Neural crest cell (in vitro differentiated cells): ENCODE results near the gene MFSD6L. TPM values are rescaled to one million over a fixed set of nuclear protein-coding genes. Genes with fewer than 3 reads are reported as not detected.

Experiments used
- DNase-seq: peaks from one replicate; pipeline ENCODE4 v3.0.0; 2021; ENCODE audit warnings: low read depth, mixed read lengths, low spot score
- H3K27ac Mint-ChIP-seq: one replicate; pipeline ENCODE4 v1.8.0; 2021; ENCODE audit warnings: mild to moderate bottlenecking, mixed read lengths; ENCODE audit not compliant: unreplicated experiment
- H3K27me3 Mint-ChIP-seq: 2 replicates; pipeline ENCODE4 v1.8.0; 2021; ENCODE audit warnings: low read depth, mild to moderate bottlenecking, mixed read lengths
- H3K36me3 Mint-ChIP-seq: 2 replicates; pipeline ENCODE4 v1.8.0; 2021; ENCODE audit warnings: low read depth, mild to moderate bottlenecking, mixed read lengths
- H3K4me1 Mint-ChIP-seq: 2 replicates; pipeline ENCODE4 v1.8.0; 2021; ENCODE audit warnings: mixed read lengths
- H3K4me3 Mint-ChIP-seq: one replicate; pipeline ENCODE4 v1.8.0; 2021; ENCODE audit warnings: mild to moderate bottlenecking, mixed read lengths
- H3K9me3 Mint-ChIP-seq: 2 replicates; pipeline ENCODE4 v1.8.0; 2021; ENCODE audit warnings: mixed read lengths
- total RNA-seq: library from RNA; stranded (reverse); gene quantifications from 2 replicates; pipeline ENCODE4 v1.2.1, GENCODE V29; 2021
- TF ChIP-seq, protein P1 (sequence below): fragments of 200-600 bp; sonication (generic); conservative IDR thresholded peaks from 2 replicates; pipeline ENCODE4 v1.5.0; 2021; ENCODE audit warnings: antibody characterized with exemption, mild to moderate bottlenecking

Gene MFSD6L
- total RNA-seq, 1 donor from 2014 or later = not detected

DNA sequence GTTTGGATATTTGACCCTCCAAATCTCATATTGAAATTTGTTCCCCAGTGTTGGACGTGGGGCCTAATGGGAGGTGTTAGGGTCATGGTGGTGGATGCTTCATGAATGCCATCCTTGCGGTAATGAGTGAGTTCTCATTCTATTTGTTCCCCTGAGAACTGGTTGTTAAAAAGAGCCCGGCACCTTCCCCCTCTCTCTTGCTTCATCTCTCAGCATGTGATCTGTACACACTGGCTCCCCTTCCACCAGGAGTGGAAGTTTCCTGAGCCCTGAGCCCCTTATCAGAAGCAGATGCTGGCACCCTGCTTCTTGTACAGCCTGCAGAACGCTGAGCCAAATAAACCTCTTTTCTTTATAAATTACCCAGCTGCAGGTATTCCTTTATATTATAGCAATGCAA is 42.7 kb upstream of the MFSD6L start:
- Mint-ChIP-seq H3K27me3 (no peaks in the 10 kb centered on the region), H3K36me3 (no peaks in the 10 kb centered on the region), H3K27ac (no peak overlapping the region), H3K4me3 (no peak overlapping the region), H3K9me3 (peaks cover 10% of the 10 kb centered on the region), H3K4me1 (peaks cover 20% of the 10 kb centered on the region)
- no peak for DNase-seq
- TF ChIP-seq, protein P1, sequence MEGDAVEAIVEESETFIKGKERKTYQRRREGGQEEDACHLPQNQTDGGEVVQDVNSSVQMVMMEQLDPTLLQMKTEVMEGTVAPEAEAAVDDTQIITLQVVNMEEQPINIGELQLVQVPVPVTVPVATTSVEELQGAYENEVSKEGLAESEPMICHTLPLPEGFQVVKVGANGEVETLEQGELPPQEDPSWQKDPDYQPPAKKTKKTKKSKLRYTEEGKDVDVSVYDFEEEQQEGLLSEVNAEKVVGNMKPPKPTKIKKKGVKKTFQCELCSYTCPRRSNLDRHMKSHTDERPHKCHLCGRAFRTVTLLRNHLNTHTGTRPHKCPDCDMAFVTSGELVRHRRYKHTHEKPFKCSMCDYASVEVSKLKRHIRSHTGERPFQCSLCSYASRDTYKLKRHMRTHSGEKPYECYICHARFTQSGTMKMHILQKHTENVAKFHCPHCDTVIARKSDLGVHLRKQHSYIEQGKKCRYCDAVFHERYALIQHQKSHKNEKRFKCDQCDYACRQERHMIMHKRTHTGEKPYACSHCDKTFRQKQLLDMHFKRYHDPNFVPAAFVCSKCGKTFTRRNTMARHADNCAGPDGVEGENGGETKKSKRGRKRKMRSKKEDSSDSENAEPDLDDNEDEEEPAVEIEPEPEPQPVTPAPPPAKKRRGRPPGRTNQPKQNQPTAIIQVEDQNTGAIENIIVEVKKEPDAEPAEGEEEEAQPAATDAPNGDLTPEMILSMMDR = no peak

GRCh38 chr17:8839410-8839935 is 40.3 kb upstream of the MFSD6L start:
- Mint-ChIP-seq H3K36me3 (no peaks in the 10 kb centered on the region), H3K27ac (no peak overlapping the region), H3K27me3 (no peaks in the 10 kb centered on the region), H3K4me1 (peaks cover 16% of the 10 kb centered on the region), H3K4me3 (no peak overlapping the region), H3K9me3 (peaks cover 3% of the 10 kb centered on the region)
- TF ChIP-seq, protein P1 = no peak
- no peak for DNase-seq

DNA sequence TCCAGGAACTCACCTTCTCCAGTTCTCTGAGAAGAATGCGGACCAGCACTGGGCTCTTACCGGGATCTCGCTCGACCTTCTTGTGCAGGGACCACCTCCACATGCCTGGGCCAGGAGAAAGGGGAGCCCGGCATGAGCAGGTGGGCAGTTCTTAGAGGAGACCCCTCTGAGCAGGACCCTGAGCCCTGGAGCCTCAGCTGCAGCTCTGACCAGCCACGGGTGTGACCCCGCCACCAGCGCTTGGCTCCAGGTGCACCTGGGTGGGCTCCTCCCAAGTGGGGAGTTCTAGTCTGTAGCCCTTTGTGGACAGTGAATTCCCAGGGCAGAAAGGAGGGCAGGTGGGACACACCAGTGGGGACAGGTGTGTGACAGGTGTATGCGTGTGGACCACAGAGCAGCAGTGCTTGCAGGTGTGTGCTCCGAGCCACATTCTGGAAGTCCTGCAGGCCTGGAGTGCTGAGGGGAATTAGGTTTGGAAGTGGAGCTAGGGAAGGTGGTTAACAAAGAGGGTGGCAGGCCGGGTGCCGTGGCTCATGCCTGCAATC is 39.5 kb upstream of the MFSD6L start:
- Mint-ChIP-seq H3K4me1 (peaks cover 13% of the 10 kb centered on the region), H3K9me3 (peaks cover 3% of the 10 kb centered on the region), H3K4me3 (no peak overlapping the region), H3K27me3 (no peaks in the 10 kb centered on the region), H3K36me3 (no peaks in the 10 kb centered on the region), H3K27ac (no peak overlapping the region)
- TF ChIP-seq, protein P1 = no peak
- no peak for DNase-seq

DNA sequence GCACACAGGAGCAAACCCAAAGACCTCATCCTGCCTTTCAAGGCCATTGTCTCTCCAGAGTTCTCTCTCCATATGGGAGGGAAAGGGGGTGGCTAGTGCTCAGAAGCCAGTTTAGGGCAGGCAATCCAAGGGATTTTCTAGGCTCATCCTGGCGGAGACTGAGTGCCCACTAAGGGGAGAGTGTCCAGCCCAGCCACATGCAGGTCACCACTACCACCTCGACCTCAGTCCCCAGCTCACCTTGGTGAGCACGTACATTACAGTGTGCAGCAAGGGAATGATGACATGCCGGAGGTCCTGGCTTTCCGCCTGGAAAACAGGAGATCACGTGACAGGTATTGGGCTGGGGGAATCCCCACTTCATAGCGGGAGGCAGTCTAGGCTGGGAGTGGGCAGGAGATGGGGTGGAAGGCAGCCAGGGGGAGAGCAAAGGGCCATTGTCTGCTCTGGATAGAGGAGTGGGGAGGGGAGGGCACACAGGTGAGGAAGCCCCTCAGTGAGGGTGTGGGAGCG is 38.5 kb upstream of the MFSD6L start:
- Mint-ChIP-seq H3K4me3 (no peak overlapping the region), H3K36me3 (no peaks in the 10 kb centered on the region), H3K4me1 (peaks cover 6% of the 10 kb centered on the region), H3K9me3 (peaks cover 3% of the 10 kb centered on the region), H3K27me3 (no peaks in the 10 kb centered on the region), H3K27ac (no peak overlapping the region)
- DNase-seq = no peak
- TF ChIP-seq, protein P1 = no peak

GRCh38 chr17:8836821-8837562 is 37.8 kb upstream of the MFSD6L start:
- H3K9me3 Mint-ChIP-seq = peaks cover 3% of the 10 kb centered on the region

More at GRCh38 chr17:8836821-8837562, 37.8 kb upstream of the MFSD6L start:
- DNase-seq = no peak
- TF ChIP-seq, protein P1 = no peak
- Mint-ChIP-seq H3K4me1 (peaks cover 6% of the 10 kb centered on the region), H3K27ac (no peak overlapping the region), H3K4me3 (no peak overlapping the region), H3K27me3 (no peaks in the 10 kb centered on the region), H3K36me3 (no peaks in the 10 kb centered on the region)
